H1 (cell line): ENCODE measurements around the gene APC2. TPM values are rescaled to one million over a fixed set of nuclear protein-coding genes. Genes with fewer than 3 reads are reported as not detected.

Experiments used
- CREB1 ChIP-seq: IDR thresholded peaks from 2 replicates; pipeline ENCODE4 v1.6.1; 2012; ENCODE audit warnings: inconsistent platforms
- RBBP5 ChIP-seq: IDR thresholded peaks from 2 replicates; pipeline ENCODE4 v1.7.1; 2012; ENCODE audit warnings: low read depth, mild to moderate bottlenecking, inconsistent platforms, low read length, moderate library complexity, borderline replicate concordance
- polyA plus RNA-seq, 7 experiments: library from polyadenylated mRNA; depleted of rRNA in 3 of 7; stranded (reverse) in 5 of 7; unstranded in 2 of 7; fragments of >200 nt in 5 of 7; fragments of 200-250 nt in 2 of 7; gene quantifications; 1 replicate in 5 of 7; 2 replicates in 1 of 7; 4 replicates in 1 of 7; pipeline versions ENCODE4 v1.2.1 to v1.2.3, GENCODE V29; 2011 to 2013; ENCODE audit warnings: missing spikeins in 2 of 7, mixed read lengths in 2 of 7
- total RNA-seq: library from RNA; stranded (reverse); fragmentation: NEBNext Ultra II Directional; extraction: Animal tissue kit (Norgen Biotek cat#: 25700); gene quantifications from 2 replicates; pipeline ENCODE4 v1.2.1, GENCODE V29; 2021

APC2 gene
- total and polyA plus RNA-seq, 2 of the 8 experiments (the other 6 are each of a cell fraction or from before 2014, with no cell fraction given) = 1.3 to 4.1 TPM

DNA sequence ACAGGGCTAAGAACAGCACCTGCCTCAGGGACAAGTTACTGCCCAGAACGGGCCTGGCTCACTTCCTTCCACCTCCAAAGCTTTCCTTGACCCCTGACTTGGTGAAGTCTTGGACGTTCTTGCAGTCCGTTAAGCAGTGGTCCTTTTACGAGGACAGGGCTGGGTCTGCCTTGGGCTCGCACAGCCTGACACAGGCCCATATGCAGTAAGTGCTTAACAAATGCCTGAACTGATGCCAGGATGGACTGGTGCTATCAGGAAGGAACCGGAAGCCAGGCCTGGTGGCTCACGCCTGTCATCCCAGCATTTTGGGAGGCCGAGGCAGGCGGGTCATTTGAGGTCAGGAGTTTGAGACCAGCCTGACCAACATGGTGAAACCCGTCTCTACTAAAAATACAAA, 72.1 kb downstream of the APC2 start (continued):
- TF ChIP-seq CREB1 (no peak), RBBP5 (no peak)
